Smooth muscle cell of the pulmonary artery (primary cell): Measurements from ENCODE around the gene ABCC11. TPM values are rescaled to one million over a fixed set of nuclear protein-coding genes. Genes with fewer than 3 reads are reported as not detected.

Experiments used
- total RNA-seq: library from RNA; depleted of rRNA; stranded (reverse); fragments of >200 nt; gene quantifications from 2 replicates; pipeline ENCODE4 v1.2.3, GENCODE V29; 2014

ABCC11 gene
- total RNA-seq: 0.26 and 0.30 TPM in 2 replicates

DNA sequence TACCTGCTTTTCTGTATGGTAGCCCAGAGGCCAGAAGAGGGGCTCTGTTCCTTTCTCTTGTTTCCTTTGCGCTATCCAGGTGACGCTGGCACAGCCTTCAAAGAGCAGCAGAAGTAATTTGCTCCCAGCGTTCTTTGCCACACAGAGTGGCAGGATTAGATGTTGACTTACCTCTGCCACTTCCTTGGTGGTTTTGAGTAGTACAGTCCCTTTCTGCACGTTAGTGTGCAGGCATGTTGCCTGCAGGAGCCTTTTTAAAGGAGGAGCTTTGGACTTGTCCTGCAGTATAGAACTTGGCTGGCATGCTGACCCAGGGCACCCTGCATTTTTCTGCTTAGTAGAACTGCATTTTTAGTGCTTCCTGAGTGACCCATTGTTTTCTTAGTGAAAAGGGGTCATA is at the start of gene ABCC11:
Gene ABCC11 (minus strand): TSS at position 229 of the 400 bp plus-strand sequence. CDS start 15,618 bp downstream, outside the sequence.

GRCh38 chr16:48244080-48244862 is 3.1 kb downstream of the ABCC11 start, which contains the start of gene LONP2:
TSS of gene LONP2 (plus strand) at chr16:48244300. CDS start at chr16:48244389, 89 bp downstream.

DNA sequence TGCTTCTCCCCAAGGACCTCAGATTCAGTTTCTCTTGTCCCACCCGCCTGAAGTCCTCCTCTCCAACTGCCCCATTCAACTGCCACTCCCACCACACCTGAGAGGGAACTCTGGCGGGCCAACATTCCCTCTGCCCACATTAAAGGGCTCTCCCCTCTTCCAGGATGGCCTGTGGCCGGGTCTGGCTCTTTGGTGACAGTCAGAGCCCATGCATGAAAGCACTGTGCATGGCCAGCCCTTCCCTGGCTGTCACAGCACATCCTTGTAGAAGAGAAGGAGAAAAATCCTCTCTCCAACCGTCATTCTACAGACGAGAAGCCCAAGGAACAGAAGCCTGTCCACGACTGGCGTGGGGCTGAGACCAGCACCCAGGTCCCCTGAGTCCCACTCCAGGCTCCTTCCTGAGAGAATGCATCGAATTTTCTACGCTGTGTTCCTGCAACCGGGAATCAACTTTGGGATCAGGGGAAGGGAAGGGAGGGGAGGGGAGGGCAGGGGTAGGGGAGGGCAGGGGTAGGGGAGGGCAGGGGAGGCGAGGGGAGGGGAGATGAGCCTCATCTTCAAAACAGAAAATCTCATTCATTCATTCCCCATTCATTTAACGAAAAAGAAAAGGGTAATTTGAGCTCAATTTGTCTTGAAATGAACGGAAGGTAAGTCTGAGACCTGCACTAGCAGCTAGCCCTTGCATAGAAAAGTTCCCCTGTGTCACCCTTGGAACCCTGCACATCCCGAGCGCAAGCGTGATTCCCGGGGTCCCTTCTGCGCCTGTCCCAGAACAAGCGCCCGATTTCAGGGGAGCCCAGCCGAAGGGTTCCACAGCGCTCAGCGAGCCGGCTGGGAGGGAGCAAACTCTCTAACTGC is 91.2 kb downstream of the ABCC11 start, which contains the start of gene ABCC12:
Gene ABCC12 (minus strand): TSS at position 68 of the 864 bp plus-strand sequence. CDS start 9,569 bp downstream, outside the sequence.

Other genes with a start within 250 kb of the ABCC11 start
- gene ABCC12, start 91.5 kb downstream of the ABCC11 start, total RNA-seq: 0.26 TPM in 1 of 2 replicates, not detected in the other
- 77.1 and 87.8 TPM in 2 replicates for gene LONP2, start 3.2 kb downstream of the ABCC11 start, total RNA-seq
- 30.8 and 34.4 TPM in 2 replicates for gene SIAH1, start 137.9 kb upstream of the ABCC11 start, total RNA-seq